WTC11 (cell line): ENCODE data around the gene CYP2C18. TPM values are rescaled to one million over a fixed set of nuclear protein-coding genes. Genes with fewer than 3 reads are reported as not detected.

Experiments used
- ATAC-seq: fragments of 200-7000 bp; cut with Tn5 transposase; 2 replicates; pipeline ENCODE4 v1.10.0; 2021; ENCODE audit warnings: mild to moderate bottlenecking, moderate library complexity
- CTCF ChIA-PET: fragments of 300-600 bp; sonication (Branson Sonifier 250); formaldehyde crosslinking; loops from one replicate; lab custom pipeline; 2021; ENCODE audit warnings: antibody characterized with exemption; lab: Charles Lee
- POLR2A ChIA-PET: fragments of 350-600 bp; sonication (Branson Sonifier 250); formaldehyde crosslinking; loops from one replicate; lab custom pipeline; 2021; ENCODE audit warnings: antibody characterized with exemption; lab: Charles Lee
- DNase-seq: peaks from one replicate; pipeline ENCODE4 v3.0.0; 2021; ENCODE audit warnings: low spot score
- H3K27ac Mint-ChIP-seq: 2 replicates; pipeline ENCODE4 v1.8.0; 2021; ENCODE audit warnings: mixed read lengths
- H3K27me3 Mint-ChIP-seq: 2 replicates; pipeline ENCODE4 v1.8.0; 2021; ENCODE audit warnings: low read depth, mild to moderate bottlenecking, moderate library complexity, mixed read lengths
- H3K36me3 Mint-ChIP-seq: 2 replicates; pipeline ENCODE4 v1.8.0; 2021; ENCODE audit warnings: mixed read lengths
- H3K4me1 Mint-ChIP-seq: 2 replicates; pipeline ENCODE4 v1.8.0; 2022; ENCODE audit warnings: mixed read lengths
- H3K4me3 Mint-ChIP-seq: 2 replicates; pipeline ENCODE4 v1.8.0; 2021; ENCODE audit warnings: mild to moderate bottlenecking, moderate library complexity, mixed read lengths
- H3K9me3 Mint-ChIP-seq: 2 replicates; pipeline ENCODE4 v1.8.0; 2021; ENCODE audit warnings: mixed read lengths
- ELF4 ChIP-seq: sonication (generic); formaldehyde crosslinking; IDR thresholded peaks from 2 replicates; pipeline ENCODE4 v1.8.1; 2022; ENCODE audit warnings: low read depth, mild to moderate bottlenecking, moderate library complexity, missing genetic modification reagents
- FOXK1 ChIP-seq: sonication (generic); formaldehyde crosslinking; IDR thresholded peaks from 2 replicates; pipeline ENCODE4 v1.8.0; 2022; ENCODE audit warnings: mild to moderate bottlenecking, moderate library complexity, missing genetic modification reagents
- GTF2I ChIP-seq: fragments of 250-450 bp; sonication (Bioruptor Pico); conservative IDR thresholded peaks from 2 replicates; pipeline ENCODE4 v1.4.0; 2021; ENCODE audit warnings: mild to moderate bottlenecking
- PRRX2 ChIP-seq: fragments of 250-450 bp; sonication (Bioruptor Pico); IDR thresholded peaks from 2 replicates; pipeline ENCODE4 v1.8.0; 2021; ENCODE audit warnings: mild to moderate bottlenecking
- STAT6 ChIP-seq: sonication (generic); formaldehyde crosslinking; conservative IDR thresholded peaks from 2 replicates; pipeline ENCODE4 v1.8.1; 2023; ENCODE audit warnings: mild to moderate bottlenecking, low read depth, missing genetic modification reagents, moderate library complexity
- TP53 ChIP-seq: sonication (generic); formaldehyde crosslinking; IDR thresholded peaks from 2 replicates; pipeline ENCODE4 v1.8.1; 2023; ENCODE audit warnings: mild to moderate bottlenecking, missing genetic modification reagents
- ZNF121 ChIP-seq: sonication (generic); formaldehyde crosslinking; IDR thresholded peaks from 2 replicates; pipeline ENCODE4 v1.8.0; 2023; ENCODE audit warnings: missing genetic modification reagents
- ZNF232 ChIP-seq: sonication (generic); formaldehyde crosslinking; IDR thresholded peaks from 2 replicates; pipeline ENCODE4 v1.8.0; 2022; ENCODE audit warnings: mild to moderate bottlenecking, missing genetic modification reagents
- ZNF416 ChIP-seq: fragments of 250-450 bp; sonication (Bioruptor Pico); IDR thresholded peaks from 2 replicates; pipeline ENCODE4 v1.9.0; 2021; ENCODE audit warnings: mild to moderate bottlenecking, inconsistent platforms
- ZNF423 ChIP-seq: fragments of 250-450 bp; sonication (Bioruptor Pico); IDR thresholded peaks from 2 replicates; pipeline ENCODE4 v2.1.2; 2022; ENCODE audit warnings: mild to moderate bottlenecking, moderate library complexity
- ZNF671 ChIP-seq: fragments of 250-450 bp; sonication (Bioruptor Pico); IDR thresholded peaks from 2 replicates; pipeline ENCODE4 v1.8.0; 2021; ENCODE audit warnings: mild to moderate bottlenecking
- total RNA-seq: library from RNA; stranded (reverse); gene quantifications from 3 replicates; pipeline ENCODE4 v1.2.3, GENCODE V29; 2021
- TF ChIP-seq, protein P1 (sequence below): sonication (generic); formaldehyde crosslinking; IDR thresholded peaks from 2 replicates; pipeline ENCODE4 v1.8.0; 2022; ENCODE audit warnings: mild to moderate bottlenecking, missing genetic modification reagents
- TF ChIP-seq, protein P2 (sequence below): sonication (generic); formaldehyde crosslinking; IDR thresholded peaks from 2 replicates; pipeline ENCODE4 v1.8.1; 2023; ENCODE audit warnings: mild to moderate bottlenecking, missing genetic modification reagents, moderate library complexity
- TF ChIP-seq, protein P3 (sequence below): sonication (generic); formaldehyde crosslinking; IDR thresholded peaks from 2 replicates; pipeline ENCODE4 v1.8.0; 2023; ENCODE audit warnings: missing genetic modification reagents, mild to moderate bottlenecking, borderline replicate concordance
- TF ChIP-seq, protein P4 (sequence below): sonication (generic); formaldehyde crosslinking; IDR thresholded peaks from 2 replicates; pipeline ENCODE4 v1.8.1; 2023; ENCODE audit warnings: mild to moderate bottlenecking, missing genetic modification reagents

Gene CYP2C18
- total RNA-seq, 1 experiment from 2014 or later: 0.28 TPM

DNA sequence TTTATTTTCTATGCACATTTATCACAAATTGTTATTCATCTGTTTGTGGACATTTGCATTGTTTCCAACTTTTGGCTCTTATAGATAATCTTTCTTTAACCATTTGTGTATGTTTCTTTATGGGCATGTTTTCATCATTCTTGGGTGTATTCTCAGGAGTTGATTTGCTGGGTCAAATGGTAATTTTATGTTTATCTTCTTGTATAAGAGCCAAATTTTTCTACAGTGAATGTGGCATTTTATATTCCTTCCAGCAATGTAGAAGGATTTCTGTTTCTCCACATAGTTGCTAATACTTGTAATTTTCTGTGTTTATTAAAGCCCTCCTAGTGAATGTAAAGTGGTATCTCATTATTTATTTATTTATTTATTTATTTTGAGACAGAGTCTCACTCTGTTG, 100.7 kb downstream of the CYP2C18 start (continued):
- TF ChIP-seq, protein P1, sequence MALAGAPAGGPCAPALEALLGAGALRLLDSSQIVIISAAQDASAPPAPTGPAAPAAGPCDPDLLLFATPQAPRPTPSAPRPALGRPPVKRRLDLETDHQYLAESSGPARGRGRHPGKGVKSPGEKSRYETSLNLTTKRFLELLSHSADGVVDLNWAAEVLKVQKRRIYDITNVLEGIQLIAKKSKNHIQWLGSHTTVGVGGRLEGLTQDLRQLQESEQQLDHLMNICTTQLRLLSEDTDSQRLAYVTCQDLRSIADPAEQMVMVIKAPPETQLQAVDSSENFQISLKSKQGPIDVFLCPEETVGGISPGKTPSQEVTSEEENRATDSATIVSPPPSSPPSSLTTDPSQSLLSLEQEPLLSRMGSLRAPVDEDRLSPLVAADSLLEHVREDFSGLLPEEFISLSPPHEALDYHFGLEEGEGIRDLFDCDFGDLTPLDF (CRISPR knock-in tag): no peak
- TF ChIP-seq ZNF232: no peak
- TF ChIP-seq, protein P2, sequence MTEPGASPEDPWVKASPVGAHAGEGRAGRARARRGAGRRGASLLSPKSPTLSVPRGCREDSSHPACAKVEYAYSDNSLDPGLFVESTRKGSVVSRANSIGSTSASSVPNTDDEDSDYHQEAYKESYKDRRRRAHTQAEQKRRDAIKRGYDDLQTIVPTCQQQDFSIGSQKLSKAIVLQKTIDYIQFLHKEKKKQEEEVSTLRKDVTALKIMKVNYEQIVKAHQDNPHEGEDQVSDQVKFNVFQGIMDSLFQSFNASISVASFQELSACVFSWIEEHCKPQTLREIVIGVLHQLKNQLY (CRISPR knock-in tag): no peak

- Mint-ChIP-seq H3K27me3 (no peaks in the 10 kb centered on the region), H3K36me3 (no peaks in the 10 kb centered on the region), H3K9me3 (peaks cover 4% of the 10 kb centered on the region; the same call in 1 of the 2 replicates), H3K27ac (no peak overlapping the region)
- ATAC-seq: no peak
- POLR2A ChIA-PET: no interaction called here
- DNase-seq: no peak
- TF ChIP-seq, protein P3, sequence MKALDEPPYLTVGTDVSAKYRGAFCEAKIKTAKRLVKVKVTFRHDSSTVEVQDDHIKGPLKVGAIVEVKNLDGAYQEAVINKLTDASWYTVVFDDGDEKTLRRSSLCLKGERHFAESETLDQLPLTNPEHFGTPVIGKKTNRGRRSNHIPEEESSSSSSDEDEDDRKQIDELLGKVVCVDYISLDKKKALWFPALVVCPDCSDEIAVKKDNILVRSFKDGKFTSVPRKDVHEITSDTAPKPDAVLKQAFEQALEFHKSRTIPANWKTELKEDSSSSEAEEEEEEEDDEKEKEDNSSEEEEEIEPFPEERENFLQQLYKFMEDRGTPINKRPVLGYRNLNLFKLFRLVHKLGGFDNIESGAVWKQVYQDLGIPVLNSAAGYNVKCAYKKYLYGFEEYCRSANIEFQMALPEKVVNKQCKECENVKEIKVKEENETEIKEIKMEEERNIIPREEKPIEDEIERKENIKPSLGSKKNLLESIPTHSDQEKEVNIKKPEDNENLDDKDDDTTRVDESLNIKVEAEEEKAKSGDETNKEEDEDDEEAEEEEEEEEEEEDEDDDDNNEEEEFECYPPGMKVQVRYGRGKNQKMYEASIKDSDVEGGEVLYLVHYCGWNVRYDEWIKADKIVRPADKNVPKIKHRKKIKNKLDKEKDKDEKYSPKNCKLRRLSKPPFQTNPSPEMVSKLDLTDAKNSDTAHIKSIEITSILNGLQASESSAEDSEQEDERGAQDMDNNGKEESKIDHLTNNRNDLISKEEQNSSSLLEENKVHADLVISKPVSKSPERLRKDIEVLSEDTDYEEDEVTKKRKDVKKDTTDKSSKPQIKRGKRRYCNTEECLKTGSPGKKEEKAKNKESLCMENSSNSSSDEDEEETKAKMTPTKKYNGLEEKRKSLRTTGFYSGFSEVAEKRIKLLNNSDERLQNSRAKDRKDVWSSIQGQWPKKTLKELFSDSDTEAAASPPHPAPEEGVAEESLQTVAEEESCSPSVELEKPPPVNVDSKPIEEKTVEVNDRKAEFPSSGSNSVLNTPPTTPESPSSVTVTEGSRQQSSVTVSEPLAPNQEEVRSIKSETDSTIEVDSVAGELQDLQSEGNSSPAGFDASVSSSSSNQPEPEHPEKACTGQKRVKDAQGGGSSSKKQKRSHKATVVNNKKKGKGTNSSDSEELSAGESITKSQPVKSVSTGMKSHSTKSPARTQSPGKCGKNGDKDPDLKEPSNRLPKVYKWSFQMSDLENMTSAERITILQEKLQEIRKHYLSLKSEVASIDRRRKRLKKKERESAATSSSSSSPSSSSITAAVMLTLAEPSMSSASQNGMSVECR (CRISPR knock-in tag): no peak
- TF ChIP-seq, protein P4, sequence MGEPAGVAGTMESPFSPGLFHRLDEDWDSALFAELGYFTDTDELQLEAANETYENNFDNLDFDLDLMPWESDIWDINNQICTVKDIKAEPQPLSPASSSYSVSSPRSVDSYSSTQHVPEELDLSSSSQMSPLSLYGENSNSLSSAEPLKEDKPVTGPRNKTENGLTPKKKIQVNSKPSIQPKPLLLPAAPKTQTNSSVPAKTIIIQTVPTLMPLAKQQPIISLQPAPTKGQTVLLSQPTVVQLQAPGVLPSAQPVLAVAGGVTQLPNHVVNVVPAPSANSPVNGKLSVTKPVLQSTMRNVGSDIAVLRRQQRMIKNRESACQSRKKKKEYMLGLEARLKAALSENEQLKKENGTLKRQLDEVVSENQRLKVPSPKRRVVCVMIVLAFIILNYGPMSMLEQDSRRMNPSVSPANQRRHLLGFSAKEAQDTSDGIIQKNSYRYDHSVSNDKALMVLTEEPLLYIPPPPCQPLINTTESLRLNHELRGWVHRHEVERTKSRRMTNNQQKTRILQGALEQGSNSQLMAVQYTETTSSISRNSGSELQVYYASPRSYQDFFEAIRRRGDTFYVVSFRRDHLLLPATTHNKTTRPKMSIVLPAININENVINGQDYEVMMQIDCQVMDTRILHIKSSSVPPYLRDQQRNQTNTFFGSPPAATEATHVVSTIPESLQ (CRISPR knock-in tag): no peak
- TF ChIP-seq GTF2I (CRISPR knock-in tag) (no peak), ZNF121 (CRISPR knock-in tag) (no peak), ZNF416 (CRISPR knock-in tag) (no peak), ZNF671 (CRISPR knock-in tag) (no peak), STAT6 (CRISPR knock-in tag) (no peak), TP53 (no peak), PRRX2 (no peak), FOXK1 (CRISPR knock-in tag) (no peak), ZNF232 (no peak), ELF4 (CRISPR knock-in tag) (no peak), ZNF423 (CRISPR knock-in tag) (no peak)
- TF ChIP-seq, all 79 proteins: peak for 0
- Mint-ChIP-seq H3K4me1 (no peaks in the 10 kb centered on the region), H3K4me3 (no peak overlapping the region)
- CTCF ChIA-PET: no interaction called here
Measured at GRCh38 chr10:94785211-94785610, 101.7 kb downstream of the CYP2C18 start.

Other genes with a start within 250 kb of the CYP2C18 start
- gene HELLS, start 137.9 kb upstream of the CYP2C18 start, total RNA-seq: 365 to 419 TPM (median 379 TPM) in 3 replicates
- gene CYP2C19, start 79.0 kb downstream of the CYP2C18 start, total RNA-seq: 0.09 to 0.14 TPM in 2 of 3 replicates, not detected in the other